ENCODE data around the gene SMIM28. TPM values are rescaled to one million over a fixed set of nuclear protein-coding genes. Genes with fewer than 3 reads are reported as not detected.
A peak's percentile ranks its signal among the peaks of the same experiment; 100 is the strongest.

SMIM28 gene
- total RNA-seq, 5 donors from 2014 or later (not counting 1 experiment from before 2014, with no cell fraction given) = not detected

DNA sequence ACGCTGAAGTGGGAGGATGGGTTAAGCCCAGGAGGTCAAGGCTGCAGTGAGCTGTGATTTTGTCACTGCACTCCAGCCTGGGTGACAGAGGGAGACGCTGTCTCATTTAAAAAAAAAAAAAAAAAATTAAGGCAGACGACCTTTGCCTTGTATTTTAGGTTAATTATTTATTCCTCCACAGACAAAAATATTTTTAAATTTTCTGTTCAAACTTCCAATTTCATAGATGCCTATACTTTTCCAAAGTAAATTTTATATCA is 6.3 kb upstream of the SMIM28 start:
- no peaks in the 10 kb centered on the region for H3K4me1 ChIP-seq (ENCODE audit: control insufficient read depth in 1 of 2, extremely low read depth in 1 of 2, insufficient read depth in 2 of 2, low read length in 2 of 2)
- H3K36me3 ChIP-seq (ENCODE audit: control insufficient read depth in 2 of 2, extremely low read depth in 1 of 2, insufficient read depth in 1 of 2, low read length in 1 of 2) = no peaks in the 10 kb centered on the region
- ChIA-PET CTCF (interaction anchor here in 1 of 2 donors (0.7 kb wide), 1 partner anchor 34 kb away, joined by 4 read pairs; no protein-coding TSS in a partner anchor), POLR2A (interaction anchor here (0.6 to 1.1 kb wide), 3 partner anchors 238 to 1276 kb away, joined by 3 read pairs; no protein-coding TSS in a partner anchor)
- H3K27ac ChIP-seq (ENCODE audit: low read length) = no peak overlapping the region
- Mint-ChIP-seq H3K27me3 (peaks cover 6 to 22% of the 10 kb centered on the region in 2 donors), H3K27ac (no peak overlapping the region), H3K4me1 (peaks cover 0 to 2% (median 0%) of the 10 kb centered on the region in 3 donors), H3K4me3 (no peak overlapping the region), H3K36me3 (no peaks in the 10 kb centered on the region), H3K9me3 (peaks cover 0 to 4% (median 0%) of the 10 kb centered on the region in 3 donors)
- H3K4me3 ChIP-seq (ENCODE audit: control insufficient read depth in 1 of 2, extremely low read depth in 1 of 2, low read length in 1 of 2) = no peak overlapping the region
- DNase-seq (no peak), ATAC-seq (replicated peaks in 1 of 4) (no peak)
- no peaks in the 10 kb centered on the region for H3K9me3 ChIP-seq
- WGBS (ENCODE audit: insufficient coverage) = 100% methylated on average over 1 of the region's 3 CpGs
- no peaks in the 10 kb centered on the region for H3K27me3 ChIP-seq (replicated peaks in 1 of 2; ENCODE audit: control insufficient read depth in 2 of 2, extremely low read depth in 1 of 2, insufficient read depth in 2 of 2, low read length in 1 of 2)

DNA sequence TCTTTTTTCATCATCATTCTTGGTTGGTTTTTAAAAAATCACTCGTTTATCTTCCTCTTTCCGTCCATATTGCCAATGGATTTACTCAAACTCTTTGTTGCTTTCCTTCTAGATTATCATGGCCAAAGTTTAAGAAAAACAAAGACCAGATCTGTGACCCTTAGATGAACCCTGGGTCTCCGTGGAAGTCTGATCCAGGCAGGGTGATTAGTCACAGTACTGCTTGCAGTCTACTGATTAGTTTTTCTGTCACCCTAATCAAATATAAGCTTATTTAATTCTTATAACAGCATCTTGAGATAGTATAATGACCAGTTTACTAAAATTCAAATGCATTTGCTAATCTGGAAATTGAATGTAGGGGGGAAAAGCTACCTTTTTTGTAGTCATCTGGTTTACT is 6.0 kb upstream of the SMIM28 start:
- H3K4me3 Mint-ChIP-seq = no peak overlapping the region
- CTCF ChIA-PET = interaction anchor here in 1 of 2 donors (0.7 to 0.8 kb wide), 2 partner anchors 34 to 137 kb away, joined by 3 to 4 read pairs; no protein-coding TSS in a partner anchor
- no peak overlapping the region for H3K27ac Mint-ChIP-seq
- no peaks in the 10 kb centered on the region for H3K36me3 Mint-ChIP-seq
- Histone ChIP-seq H3K4me3 (ENCODE audit: control insufficient read depth in 1 of 2, extremely low read depth in 1 of 2, low read length in 1 of 2) (no peak overlapping the region), H3K27ac (ENCODE audit: low read length) (no peak overlapping the region), H3K9me3 (no peaks in the 10 kb centered on the region), H3K36me3 (ENCODE audit: control insufficient read depth in 2 of 2, extremely low read depth in 1 of 2, insufficient read depth in 1 of 2, low read length in 1 of 2) (no peaks in the 10 kb centered on the region), H3K4me1 (ENCODE audit: control insufficient read depth in 1 of 2, extremely low read depth in 1 of 2, insufficient read depth in 2 of 2, low read length in 2 of 2) (no peaks in the 10 kb centered on the region), H3K27me3 (replicated peaks in 1 of 2; ENCODE audit: control insufficient read depth in 2 of 2, extremely low read depth in 1 of 2, insufficient read depth in 2 of 2, low read length in 1 of 2) (no peaks in the 10 kb centered on the region)
- WGBS (ENCODE audit: insufficient coverage) = 83% methylated on average over 2 of the region's 3 CpGs
- peaks cover 0 to 4% (median 0%) of the 10 kb centered on the region in 3 donors for H3K9me3 Mint-ChIP-seq
- ATAC-seq (replicated peaks in 1 of 4) (no peak), DNase-seq (no peak)
- POLR2A ChIA-PET = interaction anchor here (0.6 to 1.1 kb wide), 3 partner anchors 238 to 1276 kb away, joined by 3 read pairs; no protein-coding TSS in a partner anchor
- peaks cover 0 to 2% (median 0%) of the 10 kb centered on the region in 3 donors for H3K4me1 Mint-ChIP-seq
- peaks cover 6 to 19% of the 10 kb centered on the region in 2 donors for H3K27me3 Mint-ChIP-seq

DNA sequence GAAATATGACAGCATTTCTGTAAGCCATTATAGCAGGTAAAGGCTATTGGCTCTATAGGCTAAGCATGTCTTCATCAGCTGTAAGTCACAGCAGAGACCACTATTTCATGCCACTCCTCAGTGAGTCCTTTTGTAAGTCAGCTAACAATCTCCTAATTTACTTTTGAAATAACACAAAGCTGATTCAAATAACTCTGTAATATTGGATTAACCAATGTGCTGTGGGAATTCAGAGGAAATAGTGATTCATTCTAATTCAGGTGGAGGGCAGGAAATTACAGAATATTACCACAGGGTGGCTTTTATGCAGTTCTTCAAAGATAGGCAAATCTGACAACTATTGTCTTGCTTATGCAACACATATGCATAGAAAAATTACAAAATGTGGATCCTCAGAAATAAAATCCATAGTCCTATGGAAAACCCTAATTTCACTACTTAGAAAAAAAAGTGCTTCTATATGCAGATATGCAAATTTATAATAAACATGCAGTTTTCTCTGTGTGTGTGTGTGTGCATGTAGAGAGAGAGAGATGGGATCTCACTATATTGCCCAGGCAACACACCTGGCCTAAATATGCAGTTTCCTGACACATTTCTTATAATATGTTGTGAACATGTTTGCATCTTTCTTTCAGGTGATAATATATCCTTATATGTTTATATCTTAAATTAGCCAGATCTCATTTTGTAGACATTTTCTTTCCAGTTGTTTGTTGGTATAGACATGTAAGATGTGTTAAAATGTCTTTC is 4.8 kb upstream of the SMIM28 start:
- POLR2A ChIA-PET = no interaction called here
- Mint-ChIP-seq H3K27ac (no peak overlapping the region), H3K9me3 (no peaks in the 10 kb centered on the region), H3K4me1 (peaks cover 0 to 2% (median 0%) of the 10 kb centered on the region in 3 donors), H3K27me3 (peaks cover 0 to 8% of the 10 kb centered on the region in 2 donors), H3K36me3 (no peaks in the 10 kb centered on the region), H3K4me3 (no peak overlapping the region)
- Histone ChIP-seq H3K4me3 (ENCODE audit: control insufficient read depth in 1 of 2, extremely low read depth in 1 of 2, low read length in 1 of 2) (no peak overlapping the region), H3K27ac (ENCODE audit: low read length) (no peak overlapping the region), H3K27me3 (replicated peaks in 1 of 2; ENCODE audit: control insufficient read depth in 2 of 2, extremely low read depth in 1 of 2, insufficient read depth in 2 of 2, low read length in 1 of 2) (peaks cover 0 to 2% of the 10 kb centered on the region in 2 experiments), H3K9me3 (no peaks in the 10 kb centered on the region), H3K36me3 (ENCODE audit: control insufficient read depth in 2 of 2, extremely low read depth in 1 of 2, insufficient read depth in 1 of 2, low read length in 1 of 2) (no peaks in the 10 kb centered on the region), H3K4me1 (ENCODE audit: control insufficient read depth in 1 of 2, extremely low read depth in 1 of 2, insufficient read depth in 2 of 2, low read length in 2 of 2) (no peaks in the 10 kb centered on the region)
- CTCF ChIA-PET = interaction anchor here (0.6 to 0.7 kb wide), 3 partner anchors 12 to 145 kb away, joined by 3 read pairs; no protein-coding TSS in a partner anchor
- DNase-seq (peak in 1 of 35 experiments; percentile 20), ATAC-seq (replicated peaks in 1 of 4) (peak in 3 of 4 experiments; percentile 53 to 63 (median 60))

DNA sequence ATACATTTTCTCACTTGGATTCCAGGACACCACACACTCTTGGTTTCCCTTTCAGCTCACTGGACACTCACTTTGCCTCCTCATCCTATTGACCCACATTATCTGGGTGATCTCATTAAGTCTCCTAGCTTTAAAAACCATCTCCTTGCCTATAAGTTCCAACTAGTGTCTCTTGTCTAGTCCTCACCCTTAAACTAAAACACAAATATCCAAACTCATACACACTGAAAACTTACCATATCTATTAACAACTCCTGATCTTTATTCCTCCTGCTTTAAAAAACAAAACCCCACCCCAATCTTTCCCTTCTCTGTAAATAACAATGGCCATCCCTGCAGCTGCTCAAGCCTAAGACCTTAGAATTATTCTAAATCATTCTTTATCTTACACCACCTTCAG is 3.5 kb upstream of the SMIM28 start:
- no peaks in the 10 kb centered on the region for H3K9me3 Mint-ChIP-seq
- H3K36me3 Mint-ChIP-seq = no peaks in the 10 kb centered on the region
- no peak overlapping the region for H3K27ac Mint-ChIP-seq
- DNase-seq = no peak
- peaks cover 0 to 2% (median 0%) of the 10 kb centered on the region in 3 donors for H3K4me1 Mint-ChIP-seq
- peaks cover 0 to 6% of the 10 kb centered on the region in 2 donors for H3K27me3 Mint-ChIP-seq
- no peak overlapping the region for H3K4me3 Mint-ChIP-seq
- Histone ChIP-seq H3K4me3 (ENCODE audit: control insufficient read depth in 1 of 2, extremely low read depth in 1 of 2, low read length in 1 of 2) (no peak overlapping the region), H3K4me1 (ENCODE audit: control insufficient read depth in 1 of 2, extremely low read depth in 1 of 2, insufficient read depth in 2 of 2, low read length in 2 of 2) (no peaks in the 10 kb centered on the region), H3K9me3 (no peaks in the 10 kb centered on the region), H3K27ac (ENCODE audit: low read length) (no peak overlapping the region), H3K27me3 (replicated peaks in 1 of 2; ENCODE audit: control insufficient read depth in 2 of 2, extremely low read depth in 1 of 2, insufficient read depth in 2 of 2, low read length in 1 of 2) (peaks cover 0 to 3% of the 10 kb centered on the region in 2 experiments), H3K36me3 (ENCODE audit: control insufficient read depth in 2 of 2, extremely low read depth in 1 of 2, insufficient read depth in 1 of 2, low read length in 1 of 2) (no peaks in the 10 kb centered on the region)
- POLR2A ChIA-PET = no interaction called here
- CTCF ChIA-PET = no interaction called here
- ATAC-seq (replicated peaks in 1 of 4) = no peak

DNA sequence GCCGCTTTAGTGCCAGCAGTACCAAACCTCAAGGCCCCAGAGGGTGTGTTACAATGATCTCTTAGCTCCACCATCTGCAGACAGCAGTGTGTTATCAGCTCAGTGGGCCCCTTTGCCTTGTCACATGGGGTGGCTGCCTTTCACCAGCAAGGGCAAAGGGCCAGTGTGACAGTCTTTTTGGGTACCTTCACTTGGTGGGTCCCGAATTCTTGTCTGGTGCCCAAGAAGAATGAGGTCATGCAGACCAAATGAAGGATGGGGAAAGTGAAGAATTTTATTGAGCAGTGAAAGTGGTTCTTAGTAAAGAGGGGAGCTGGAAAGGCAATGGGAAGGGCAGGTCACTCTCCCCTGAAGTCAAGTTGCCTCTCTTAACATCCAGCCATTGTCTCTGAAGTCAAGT is 2.9 kb upstream of the SMIM28 start:
- CTCF ChIA-PET = no interaction called here
- H3K4me3 Mint-ChIP-seq = no peak overlapping the region

DNA sequence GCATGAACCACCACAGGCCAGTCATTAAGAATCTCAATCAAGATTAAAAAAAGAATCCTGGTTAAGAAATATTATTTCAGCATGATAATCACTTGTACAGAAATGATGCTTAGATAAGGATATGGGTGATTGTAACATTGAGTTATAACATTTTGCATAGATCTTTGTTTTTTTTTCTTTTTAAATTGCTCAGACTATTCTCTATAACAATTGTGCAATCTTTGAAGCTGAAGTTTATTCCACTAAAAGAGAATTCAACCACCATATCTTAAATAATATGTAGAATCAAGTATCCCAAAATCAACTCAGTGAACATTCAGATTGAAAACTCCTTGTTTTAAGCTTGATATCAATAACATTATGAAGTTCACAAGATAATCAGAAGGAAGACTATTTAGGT is 663 bp upstream of the SMIM28 start:
- peaks cover 0 to 2% (median 0%) of the 10 kb centered on the region in 3 donors for H3K4me1 Mint-ChIP-seq
- no peak overlapping the region for H3K27ac Mint-ChIP-seq
- CTCF ChIA-PET = interaction anchor here in 1 of 2 donors (0.6 to 0.7 kb wide), 2 partner anchors 38 to 121 kb away, joined by 3 to 4 read pairs; no protein-coding TSS in a partner anchor
- no peak overlapping the region for H3K27ac ChIP-seq (ENCODE audit: low read length)
- no peak for DNase-seq
- no peaks in the 10 kb centered on the region for H3K4me1 ChIP-seq (ENCODE audit: control insufficient read depth in 1 of 2, extremely low read depth in 1 of 2, insufficient read depth in 2 of 2, low read length in 2 of 2)
- no peak for ATAC-seq (replicated peaks in 1 of 4)
- no peaks in the 10 kb centered on the region for H3K36me3 Mint-ChIP-seq
- H3K9me3 ChIP-seq = no peaks in the 10 kb centered on the region
- POLR2A ChIA-PET = no interaction called here
- H3K36me3 ChIP-seq (ENCODE audit: control insufficient read depth in 2 of 2, extremely low read depth in 1 of 2, insufficient read depth in 1 of 2, low read length in 1 of 2) = no peaks in the 10 kb centered on the region
- peaks cover 0 to 7% of the 10 kb centered on the region in 2 experiments for H3K27me3 ChIP-seq (replicated peaks in 1 of 2; ENCODE audit: control insufficient read depth in 2 of 2, extremely low read depth in 1 of 2, insufficient read depth in 2 of 2, low read length in 1 of 2)
- no peak overlapping the region for H3K4me3 Mint-ChIP-seq
- H3K4me3 ChIP-seq (ENCODE audit: control insufficient read depth in 1 of 2, extremely low read depth in 1 of 2, low read length in 1 of 2) = no peak overlapping the region
- peaks cover 0 to 6% of the 10 kb centered on the region in 2 donors for H3K27me3 Mint-ChIP-seq
- no peaks in the 10 kb centered on the region for H3K9me3 Mint-ChIP-seq

More for the DNA sequence above, 2.9 kb upstream of the SMIM28 start:
- DNase-seq = no peak
- H3K27ac ChIP-seq (ENCODE audit: low read length) = no peak overlapping the region
- H3K36me3 ChIP-seq (ENCODE audit: control insufficient read depth in 2 of 2, extremely low read depth in 1 of 2, insufficient read depth in 1 of 2, low read length in 1 of 2) = no peaks in the 10 kb centered on the region
- H3K4me1 Mint-ChIP-seq = peaks cover 0 to 2% (median 0%) of the 10 kb centered on the region in 3 donors
- H3K27me3 ChIP-seq (replicated peaks in 1 of 2; ENCODE audit: control insufficient read depth in 2 of 2, extremely low read depth in 1 of 2, insufficient read depth in 2 of 2, low read length in 1 of 2) = peaks cover 0 to 3% of the 10 kb centered on the region in 2 experiments
- H3K4me1 ChIP-seq (ENCODE audit: control insufficient read depth in 1 of 2, extremely low read depth in 1 of 2, insufficient read depth in 2 of 2, low read length in 2 of 2) = no peaks in the 10 kb centered on the region
- H3K9me3 Mint-ChIP-seq = no peaks in the 10 kb centered on the region
- H3K27ac Mint-ChIP-seq = no peak overlapping the region
- ATAC-seq (replicated peaks in 1 of 4) = no peak
- peaks cover 0 to 6% of the 10 kb centered on the region in 2 donors for H3K27me3 Mint-ChIP-seq
- H3K9me3 ChIP-seq = no peaks in the 10 kb centered on the region
- no peaks in the 10 kb centered on the region for H3K36me3 Mint-ChIP-seq
- WGBS (ENCODE audit: insufficient coverage) = 100% methylated on average over 1 of the region's 2 CpGs
- no peak overlapping the region for H3K4me3 ChIP-seq (ENCODE audit: control insufficient read depth in 1 of 2, extremely low read depth in 1 of 2, low read length in 1 of 2)
- POLR2A ChIA-PET = no interaction called here

Measured in T-cell (primary cell).